GM23248 (cell line): ENCODE results near the gene SLC30A10.

Source experiments
- EZH2 ChIP-seq: fragments of 200-600 bp; sonication (generic); IDR thresholded peaks from 2 replicates; pipeline ENCODE4 v1.6.1; 2018; ENCODE audit warnings: antibody characterized with exemption, mild to moderate bottlenecking; ENCODE audit not compliant: insufficient read depth, poor library complexity, severe bottlenecking
- EZH2phosphoT487 ChIP-seq: fragments of 200-600 bp; sonication (generic); IDR thresholded peaks from 2 replicates; pipeline ENCODE4 v1.6.1; 2018; ENCODE audit warnings: antibody characterized with exemption, moderate library complexity, mild to moderate bottlenecking, low read depth; ENCODE audit not compliant: insufficient read depth

DNA sequence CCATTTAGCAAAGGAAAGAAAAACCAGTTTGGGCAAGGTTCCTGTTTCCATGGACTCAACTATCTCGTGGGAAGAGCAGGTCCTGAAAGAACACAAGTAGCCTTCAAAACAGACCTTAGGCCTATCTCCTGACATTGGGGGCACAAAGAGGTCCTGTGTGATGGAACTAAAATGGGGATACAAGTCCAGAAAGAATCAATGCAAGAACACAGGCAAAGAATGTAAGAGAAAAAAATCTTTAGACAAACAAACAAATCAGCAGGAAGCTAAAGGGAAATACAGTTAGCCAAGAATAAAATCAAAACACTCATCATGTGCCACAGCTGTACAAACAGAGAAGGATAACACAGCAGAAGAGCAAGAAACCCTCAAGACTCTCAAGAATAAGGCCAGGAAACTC is 28.2 kb downstream of the SLC30A10 start:
- TF ChIP-seq EZH2 = no peak
- TF ChIP-seq EZH2phosphoT487 = no peak
